ENCODE measurements around the gene PPFIBP2. TPM values are rescaled to one million over a fixed set of nuclear protein-coding genes. Genes with fewer than 3 reads are reported as not detected.
A peak's percentile ranks its signal among the peaks of the same experiment; 100 is the strongest.
"Not testable (repeated sequence)": the region's sequence is repeated elsewhere in the genome, so short reads cannot be mapped to it uniquely, and the experiment has no call there.

Gene PPFIBP2
- total and polyA plus RNA-seq, 8 donors: 28.1 to 153 (median 71.9) TPM

DNA sequence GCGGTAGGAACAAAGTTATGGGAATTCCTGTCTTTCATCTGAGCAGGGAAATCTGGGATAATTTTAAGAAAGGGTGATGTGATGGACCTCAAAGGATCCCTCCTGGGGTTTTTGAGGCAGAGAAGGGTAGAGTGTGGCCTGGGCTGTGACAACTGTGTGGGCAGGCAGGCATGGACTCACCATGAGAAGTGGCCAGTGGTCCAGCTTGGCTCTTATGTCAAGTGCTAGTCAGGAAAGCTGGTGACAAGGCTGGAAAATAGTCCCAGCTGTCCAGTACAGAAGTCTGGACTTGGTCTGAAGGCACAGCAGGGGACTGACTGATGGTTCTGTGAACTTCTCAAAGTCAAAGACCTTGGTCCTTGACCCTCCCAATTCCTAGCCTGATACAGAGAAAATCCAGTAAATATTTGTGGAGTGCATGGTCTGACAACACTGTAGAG, 1.7 kb downstream of the PPFIBP2 start:
- Histone ChIP-seq H3K27ac (no peak overlapping the region), H3K36me3 (no peaks in the 10 kb centered on the region), H3K4me3 (no peak overlapping the region), H3K4me1 (peaks cover 21 to 48% (median 42%) of the 10 kb centered on the region in 4 donors), H3K9me3 (no peaks in the 10 kb centered on the region), H3K27me3 (no peaks in the 10 kb centered on the region)
- TF ChIP-seq EP300 (IDR thresholded peaks at IDR 0.05): no peak
- intact Hi-C loops (cut with DNase I; ENCODE audit: low total_unique reads): no loop called here
- no peak for DNase-seq
- WGBS, 5 donors: 92 to 100% (median 96%) methylated on average over 1 of the region's 1 CpG

DNA sequence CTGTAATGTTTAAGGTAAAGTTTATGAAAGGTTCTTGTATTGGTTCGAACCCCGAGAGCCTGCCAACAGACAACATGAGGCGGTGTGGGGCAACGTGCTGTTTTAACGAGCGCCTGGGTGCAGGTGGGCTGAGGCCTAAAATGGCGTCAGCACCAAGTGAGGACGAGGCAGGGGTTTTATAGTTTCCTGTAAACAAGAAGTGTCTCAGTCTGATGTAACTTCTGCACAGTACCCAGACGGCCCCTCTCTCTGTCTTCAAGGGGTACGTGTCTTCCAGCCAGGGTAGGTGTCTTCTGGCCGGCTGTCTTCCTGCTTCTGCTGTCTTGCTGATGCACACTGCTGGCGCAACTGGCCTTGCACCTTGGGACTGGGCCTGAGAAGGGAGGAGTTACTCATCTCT, 2.7 kb downstream of the PPFIBP2 start:
- Histone ChIP-seq H3K27me3 (no peaks in the 10 kb centered on the region), H3K4me1 (peaks cover 16 to 44% (median 40%) of the 10 kb centered on the region in 4 donors), H3K36me3 (no peaks in the 10 kb centered on the region), H3K27ac (no peak overlapping the region), H3K4me3 (no peak overlapping the region), H3K9me3 (no peaks in the 10 kb centered on the region)
- WGBS, 5 donors: 88 to 94% (median 93%) methylated on average over 12 of the region's 12 CpGs
- intact Hi-C loops (cut with DNase I; ENCODE audit: low total_unique reads): no loop called here
- TF ChIP-seq POLR2A (IDR thresholded peaks at IDR 0.05) (no peak), EP300 (IDR thresholded peaks at IDR 0.05) (no peak)
- TF ChIP-seq, protein P1, sequence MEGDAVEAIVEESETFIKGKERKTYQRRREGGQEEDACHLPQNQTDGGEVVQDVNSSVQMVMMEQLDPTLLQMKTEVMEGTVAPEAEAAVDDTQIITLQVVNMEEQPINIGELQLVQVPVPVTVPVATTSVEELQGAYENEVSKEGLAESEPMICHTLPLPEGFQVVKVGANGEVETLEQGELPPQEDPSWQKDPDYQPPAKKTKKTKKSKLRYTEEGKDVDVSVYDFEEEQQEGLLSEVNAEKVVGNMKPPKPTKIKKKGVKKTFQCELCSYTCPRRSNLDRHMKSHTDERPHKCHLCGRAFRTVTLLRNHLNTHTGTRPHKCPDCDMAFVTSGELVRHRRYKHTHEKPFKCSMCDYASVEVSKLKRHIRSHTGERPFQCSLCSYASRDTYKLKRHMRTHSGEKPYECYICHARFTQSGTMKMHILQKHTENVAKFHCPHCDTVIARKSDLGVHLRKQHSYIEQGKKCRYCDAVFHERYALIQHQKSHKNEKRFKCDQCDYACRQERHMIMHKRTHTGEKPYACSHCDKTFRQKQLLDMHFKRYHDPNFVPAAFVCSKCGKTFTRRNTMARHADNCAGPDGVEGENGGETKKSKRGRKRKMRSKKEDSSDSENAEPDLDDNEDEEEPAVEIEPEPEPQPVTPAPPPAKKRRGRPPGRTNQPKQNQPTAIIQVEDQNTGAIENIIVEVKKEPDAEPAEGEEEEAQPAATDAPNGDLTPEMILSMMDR (IDR thresholded peaks at IDR 0.05): no peak
- no peak for DNase-seq

DNA sequence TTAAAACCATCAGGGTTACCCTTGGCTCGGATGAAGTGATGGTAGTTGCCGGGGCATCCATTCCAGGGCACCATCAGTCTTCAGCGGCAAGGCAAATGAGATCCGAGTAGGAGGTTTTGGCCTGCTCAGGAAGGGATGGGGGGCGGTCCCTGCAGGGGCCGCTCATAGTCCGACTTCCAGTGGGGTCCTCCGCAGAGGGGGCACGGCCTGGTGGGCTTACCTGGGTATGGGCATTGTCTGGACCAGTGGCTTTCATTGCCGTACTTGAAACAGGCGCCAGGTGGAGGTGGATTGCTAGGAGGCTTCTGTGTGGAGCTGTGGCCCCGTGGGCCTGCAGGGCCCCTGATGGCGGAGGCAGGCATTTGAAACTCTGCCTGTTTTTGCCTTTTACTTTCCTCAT, 3.9 kb downstream of the PPFIBP2 start:
- H3K36me3 ChIP-seq; intact Hi-C loops (cut with DNase I; ENCODE audit: low total_unique reads); H3K27ac ChIP-seq; H3K4me3 ChIP-seq; DNase-seq; H3K27me3 ChIP-seq; H3K9me3 ChIP-seq: not testable (repeated sequence)
- H3K4me1 ChIP-seq: peaks cover 3 to 42% (median 31%) of the 10 kb centered on the region in 4 donors
- 97 to 99% (median 98%) methylated on average over 9 to 13 of the region's 13 CpGs for WGBS, 5 donors

DNA sequence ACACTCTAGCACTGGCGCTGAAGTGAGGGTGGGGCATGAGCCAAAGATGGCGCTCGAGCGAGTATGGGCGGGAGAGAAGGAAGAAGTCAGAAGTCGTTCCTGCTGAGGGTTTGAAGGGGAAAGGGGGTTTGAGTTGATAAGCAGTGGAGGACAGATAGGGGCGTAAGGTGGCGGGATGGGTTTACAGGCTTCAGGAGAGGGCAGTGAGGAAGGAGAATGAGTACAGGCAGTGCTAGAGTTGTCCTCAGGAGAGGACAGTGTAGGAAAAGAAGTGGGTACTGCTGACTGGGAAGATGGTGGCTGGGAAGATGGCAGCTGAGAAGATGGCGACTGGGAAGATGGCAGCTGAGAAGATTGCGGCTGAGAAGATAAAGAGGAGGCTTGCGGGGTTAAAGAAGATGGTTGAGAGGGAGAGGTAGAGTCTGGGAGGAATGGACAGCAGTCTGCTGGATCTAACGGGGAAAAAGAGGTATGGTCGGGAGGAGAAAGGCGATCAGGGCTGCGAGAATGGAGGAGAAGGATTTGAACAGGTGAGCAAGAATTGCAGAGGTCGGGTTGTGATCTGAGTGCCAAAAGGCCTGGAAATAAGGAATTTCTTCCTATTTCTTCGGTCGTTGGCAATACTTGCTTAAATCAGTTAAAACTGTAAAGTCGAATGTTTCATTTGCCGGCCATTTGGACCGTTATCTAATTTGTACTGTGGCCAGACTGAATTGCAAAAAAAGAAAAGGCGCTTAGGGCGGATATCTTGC, 5.2 kb downstream of the PPFIBP2 start:
- DNase-seq: no peak
- TF ChIP-seq POLR2A (IDR thresholded peaks at IDR 0.05): no peak
- TF ChIP-seq, protein P1 (IDR thresholded peaks at IDR 0.05): no peak
- TF ChIP-seq EP300 (IDR thresholded peaks at IDR 0.05): no peak
- no peak for TF ChIP-seq POLR2AphosphoS5 (IDR thresholded peaks at IDR 0.05)
- Histone ChIP-seq H3K4me3 (no peak overlapping the region), H3K27me3 (no peaks in the 10 kb centered on the region), H3K27ac (no peak overlapping the region), H3K4me1 (peaks cover 0 to 42% (median 37%) of the 10 kb centered on the region in 4 donors), H3K9me3 (no peaks in the 10 kb centered on the region), H3K36me3 (no peaks in the 10 kb centered on the region)
- 85 to 93% (median 90%) methylated on average over 23 of the region's 23 CpGs for WGBS, 5 donors
- intact Hi-C loops (cut with DNase I; ENCODE audit: low total_unique reads): no loop called here

DNA sequence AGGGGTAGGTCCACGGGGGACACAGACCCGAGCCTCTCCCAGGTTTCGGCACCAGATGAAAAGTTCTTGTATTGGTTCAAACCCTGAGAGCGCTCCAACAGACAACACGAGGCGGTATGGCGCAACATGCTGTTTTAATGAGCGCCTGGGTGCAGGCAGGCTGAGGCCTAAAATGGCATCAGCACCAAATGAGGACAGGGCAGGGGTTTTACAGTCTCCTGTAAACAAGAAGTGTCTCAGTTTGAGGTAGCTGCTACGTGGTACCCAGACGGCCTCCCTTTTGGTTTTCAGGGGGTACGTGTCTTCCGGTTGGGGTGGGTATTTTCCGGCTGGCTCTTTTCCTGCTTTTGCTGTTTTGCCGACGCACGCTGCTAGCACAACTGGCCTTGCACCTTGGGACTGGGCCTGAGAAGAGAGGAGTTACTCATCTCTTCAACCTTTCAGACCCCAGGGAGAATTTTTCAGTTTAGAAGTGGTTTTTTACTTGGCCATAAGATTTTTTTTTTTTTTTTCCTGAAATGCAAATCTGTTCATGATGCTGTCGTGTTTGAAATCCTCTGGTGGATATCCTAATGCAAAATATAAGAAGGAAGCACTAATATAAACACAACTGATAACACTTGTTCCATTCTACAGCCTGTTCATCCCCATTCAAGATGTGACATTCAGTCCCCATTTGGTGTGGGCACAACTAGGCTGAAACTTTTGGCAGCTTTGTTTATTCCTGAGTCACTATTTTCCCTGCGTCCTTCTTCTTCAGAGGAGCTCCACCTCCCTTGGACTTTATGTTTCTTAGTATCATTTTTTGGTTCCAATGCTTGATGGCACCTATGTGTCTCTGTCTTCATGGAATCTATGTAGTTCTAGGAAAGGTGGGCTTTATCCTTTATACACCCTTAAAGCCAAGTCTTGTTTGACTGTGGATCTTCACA, 6.5 kb downstream of the PPFIBP2 start:
- intact Hi-C loops (cut with DNase I; ENCODE audit: low total_unique reads): no loop called here
- no peaks in the 10 kb centered on the region for H3K36me3 ChIP-seq
- no peak overlapping the region for H3K4me3 ChIP-seq
- DNase-seq: no peak
- 72 to 92% (median 74%) methylated on average over 17 to 18 of the region's 18 CpGs for WGBS, 5 donors
- no peaks in the 10 kb centered on the region for H3K9me3 ChIP-seq
- peak overlapping the region in 3 of 5 donors; percentile 32 to 59 (median 52) for H3K27ac ChIP-seq
- H3K4me1 ChIP-seq: peaks cover 0 to 44% (median 29%) of the 10 kb centered on the region in 4 donors
- H3K27me3 ChIP-seq: no peaks in the 10 kb centered on the region
- TF ChIP-seq, protein P1 (IDR thresholded peaks at IDR 0.05): no peak
- no peak for TF ChIP-seq EP300 (IDR thresholded peaks at IDR 0.05)
- TF ChIP-seq POLR2AphosphoS5 (IDR thresholded peaks at IDR 0.05): no peak
- TF ChIP-seq POLR2A (IDR thresholded peaks at IDR 0.05): no peak

All from stomach (tissue), 9 donors.